Activated B cell treated with CpG ODN at 0.5 μM for 24 hours (primary cell): ENCODE results near the gene PTPN3. TPM values are rescaled to one million over a fixed set of nuclear protein-coding genes. Genes with fewer than 3 reads are reported as not detected.

Experiments used
- ATAC-seq: fragments of 200-7000 bp; cut with Tn5 transposase; one replicate; pipeline ENCODE4 v1.10.0; 2021; ENCODE audit warnings: low read depth, mild to moderate bottlenecking, moderate library complexity
- CTCF ChIA-PET: fragments of 350-600 bp; sonication (Branson Sonifier 250); formaldehyde crosslinking; loops from one replicate; lab custom pipeline; 2021; ENCODE audit warnings: antibody characterized with exemption; lab: Charles Lee
- POLR2A ChIA-PET: fragments of 350-600 bp; sonication (Branson Sonifier 250); formaldehyde crosslinking; loops from one replicate; lab custom pipeline; 2021; ENCODE audit warnings: antibody characterized with exemption; lab: Charles Lee
- DNase-seq: peaks from one replicate; pipeline ENCODE4 v3.0.0; 2022
- H3K27ac Mint-ChIP-seq: one replicate; pipeline ENCODE4 v1.8.0; 2020; ENCODE audit warnings: mixed read lengths
- H3K27me3 Mint-ChIP-seq: one replicate; pipeline ENCODE4 v1.8.0; 2021; ENCODE audit warnings: mixed read lengths
- H3K36me3 Mint-ChIP-seq: one replicate; pipeline ENCODE4 v1.8.0; 2021; ENCODE audit warnings: low read depth, mixed read lengths
- H3K4me1 Mint-ChIP-seq: one replicate; pipeline ENCODE4 v1.8.0; 2021; ENCODE audit warnings: mixed read lengths
- H3K4me3 Mint-ChIP-seq: one replicate; pipeline ENCODE4 v1.8.0; 2020; ENCODE audit warnings: mild to moderate bottlenecking, mixed read lengths
- H3K9me3 Mint-ChIP-seq: one replicate; pipeline ENCODE4 v1.8.0; 2020; ENCODE audit warnings: mixed read lengths
- intact Hi-C: fragments of 100-400 bp; cut with micrococcal nuclease; formaldehyde crosslinking; loops from one replicate; pipeline ENCODE4 v1.15.1; 2024
- total RNA-seq: library from RNA; stranded (reverse); gene quantifications from 2 replicates; pipeline ENCODE4 v1.2.3, GENCODE V29; 2022
- TF ChIP-seq, protein P1 (sequence below): fragments of 200-600 bp; IDR thresholded peaks from one replicate; pipeline ENCODE4 v1.8.0; 2022; ENCODE audit warnings: antibody characterized with exemption, mild to moderate bottlenecking

The PTPN3 gene
- total RNA-seq, 1 donor from 2014 or later, result 0.09 TPM

DNA sequence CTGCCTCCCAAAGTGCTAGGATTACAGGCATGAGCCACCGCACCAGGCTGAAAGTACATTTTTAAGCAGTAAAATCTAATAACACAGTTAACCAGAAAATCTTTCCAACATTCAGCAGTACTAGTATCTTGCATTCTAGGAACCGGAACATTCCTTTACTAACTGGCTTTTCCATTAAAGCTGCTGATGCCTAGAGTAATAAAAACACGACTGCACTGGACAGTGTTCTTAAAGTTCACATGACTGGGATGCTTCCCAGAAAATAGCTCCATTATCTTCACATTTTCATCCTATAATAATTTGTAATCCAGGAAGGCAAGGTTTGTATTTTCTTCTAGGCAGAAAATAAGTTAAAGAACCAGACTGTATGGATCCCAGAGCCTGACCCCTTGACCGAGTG is 9.8 kb downstream of the PTPN3 start:
- intact Hi-C loops, result no loop called here
- H3K4me1 Mint-ChIP-seq, result no peaks in the 10 kb centered on the region
- POLR2A ChIA-PET, result no interaction called here
- DNase-seq (no peak), ATAC-seq (no peak)
- H3K27ac Mint-ChIP-seq, result no peak overlapping the region
- H3K9me3 Mint-ChIP-seq, result no peaks in the 10 kb centered on the region
- no peaks in the 10 kb centered on the region for H3K36me3 Mint-ChIP-seq
- no peak overlapping the region for H3K4me3 Mint-ChIP-seq
- TF ChIP-seq, protein P1, sequence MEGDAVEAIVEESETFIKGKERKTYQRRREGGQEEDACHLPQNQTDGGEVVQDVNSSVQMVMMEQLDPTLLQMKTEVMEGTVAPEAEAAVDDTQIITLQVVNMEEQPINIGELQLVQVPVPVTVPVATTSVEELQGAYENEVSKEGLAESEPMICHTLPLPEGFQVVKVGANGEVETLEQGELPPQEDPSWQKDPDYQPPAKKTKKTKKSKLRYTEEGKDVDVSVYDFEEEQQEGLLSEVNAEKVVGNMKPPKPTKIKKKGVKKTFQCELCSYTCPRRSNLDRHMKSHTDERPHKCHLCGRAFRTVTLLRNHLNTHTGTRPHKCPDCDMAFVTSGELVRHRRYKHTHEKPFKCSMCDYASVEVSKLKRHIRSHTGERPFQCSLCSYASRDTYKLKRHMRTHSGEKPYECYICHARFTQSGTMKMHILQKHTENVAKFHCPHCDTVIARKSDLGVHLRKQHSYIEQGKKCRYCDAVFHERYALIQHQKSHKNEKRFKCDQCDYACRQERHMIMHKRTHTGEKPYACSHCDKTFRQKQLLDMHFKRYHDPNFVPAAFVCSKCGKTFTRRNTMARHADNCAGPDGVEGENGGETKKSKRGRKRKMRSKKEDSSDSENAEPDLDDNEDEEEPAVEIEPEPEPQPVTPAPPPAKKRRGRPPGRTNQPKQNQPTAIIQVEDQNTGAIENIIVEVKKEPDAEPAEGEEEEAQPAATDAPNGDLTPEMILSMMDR, result no peak
- H3K27me3 Mint-ChIP-seq, result peaks cover 30% of the 10 kb centered on the region
- CTCF ChIA-PET, result no interaction called here

GRCh38 chr9:109487247-109487646 is 10.9 kb downstream of the PTPN3 start:
- CTCF ChIA-PET, result no interaction called here
- ATAC-seq, result no peak

GRCh38 chr9:109483744-109484429 is 14.2 kb downstream of the PTPN3 start:
- H3K4me1 Mint-ChIP-seq, result no peaks in the 10 kb centered on the region
- no peaks in the 10 kb centered on the region for H3K36me3 Mint-ChIP-seq
- intact Hi-C loops, result no loop called here
- ChIA-PET CTCF (no interaction called here), POLR2A (no interaction called here)
- no peak overlapping the region for H3K4me3 Mint-ChIP-seq
- ATAC-seq, result no peak
- H3K9me3 Mint-ChIP-seq, result no peaks in the 10 kb centered on the region
- DNase-seq, result no peak
- TF ChIP-seq, protein P1, result no peak
- peaks cover 37% of the 10 kb centered on the region for H3K27me3 Mint-ChIP-seq
- no peak overlapping the region for H3K27ac Mint-ChIP-seq

More at GRCh38 chr9:109487247-109487646, 10.9 kb downstream of the PTPN3 start:
- Mint-ChIP-seq H3K36me3 (no peaks in the 10 kb centered on the region), H3K9me3 (no peaks in the 10 kb centered on the region), H3K4me3 (no peak overlapping the region), H3K4me1 (no peaks in the 10 kb centered on the region), H3K27ac (no peak overlapping the region), H3K27me3 (peaks cover 32% of the 10 kb centered on the region)
- POLR2A ChIA-PET, result no interaction called here
- TF ChIP-seq, protein P1, result no peak
- DNase-seq, result no peak
- intact Hi-C loops, result no loop called here

GRCh38 chr9:109482391-109482916 is 15.7 kb downstream of the PTPN3 start:
- TF ChIP-seq, protein P1, result no peak
- Mint-ChIP-seq H3K9me3 (no peaks in the 10 kb centered on the region), H3K27me3 (peaks cover 29% of the 10 kb centered on the region), H3K27ac (no peak overlapping the region), H3K4me1 (no peaks in the 10 kb centered on the region), H3K4me3 (no peak overlapping the region), H3K36me3 (no peaks in the 10 kb centered on the region)
- intact Hi-C loops, result no loop called here
- ATAC-seq (no peak), DNase-seq (no peak)
- CTCF ChIA-PET, result no interaction called here
- POLR2A ChIA-PET, result no interaction called here

- ChIA-PET POLR2A (no interaction called here), CTCF (no interaction called here)
- TF ChIP-seq, protein P1, result no peak
- ATAC-seq (no peak), DNase-seq (no peak)
- no peaks in the 10 kb centered on the region for H3K9me3 Mint-ChIP-seq
- intact Hi-C loops, result no loop called here
- no peak overlapping the region for H3K27ac Mint-ChIP-seq
- no peak overlapping the region for H3K4me3 Mint-ChIP-seq
- no peaks in the 10 kb centered on the region for H3K4me1 Mint-ChIP-seq
- H3K27me3 Mint-ChIP-seq, result peaks cover 27% of the 10 kb centered on the region
- H3K36me3 Mint-ChIP-seq, result no peaks in the 10 kb centered on the region
Measured at GRCh38 chr9:109481856-109482255, 16.3 kb downstream of the PTPN3 start.
